Activated naive CD8-positive, alpha-beta T cell (primary cell): Measurements from ENCODE around the gene CAMK2G.
"Not testable (repeated sequence)": the region's sequence is repeated elsewhere in the genome, so short reads cannot be mapped to it uniquely, and the experiment has no call there.

ENCODE experiments used
- H3K27ac Mint-ChIP-seq: one replicate; pipeline ENCODE4 v1.8.0; 2021; ENCODE audit warnings: mixed read lengths
- H3K27me3 Mint-ChIP-seq: one replicate; pipeline ENCODE4 v1.8.0; 2021; ENCODE audit warnings: mixed read lengths
- H3K36me3 Mint-ChIP-seq: one replicate; pipeline ENCODE4 v1.8.0; 2021; ENCODE audit warnings: mixed read lengths
- H3K4me1 Mint-ChIP-seq: one replicate; pipeline ENCODE4 v1.8.0; 2021; ENCODE audit warnings: low read depth, mixed read lengths
- H3K4me3 Mint-ChIP-seq: one replicate; pipeline ENCODE4 v1.8.0; 2021; ENCODE audit warnings: mild to moderate bottlenecking, mixed read lengths
- H3K9me3 Mint-ChIP-seq: one replicate; pipeline ENCODE4 v1.8.0; 2021; ENCODE audit warnings: low read depth, mixed read lengths

Gene CAMK2G

DNA sequence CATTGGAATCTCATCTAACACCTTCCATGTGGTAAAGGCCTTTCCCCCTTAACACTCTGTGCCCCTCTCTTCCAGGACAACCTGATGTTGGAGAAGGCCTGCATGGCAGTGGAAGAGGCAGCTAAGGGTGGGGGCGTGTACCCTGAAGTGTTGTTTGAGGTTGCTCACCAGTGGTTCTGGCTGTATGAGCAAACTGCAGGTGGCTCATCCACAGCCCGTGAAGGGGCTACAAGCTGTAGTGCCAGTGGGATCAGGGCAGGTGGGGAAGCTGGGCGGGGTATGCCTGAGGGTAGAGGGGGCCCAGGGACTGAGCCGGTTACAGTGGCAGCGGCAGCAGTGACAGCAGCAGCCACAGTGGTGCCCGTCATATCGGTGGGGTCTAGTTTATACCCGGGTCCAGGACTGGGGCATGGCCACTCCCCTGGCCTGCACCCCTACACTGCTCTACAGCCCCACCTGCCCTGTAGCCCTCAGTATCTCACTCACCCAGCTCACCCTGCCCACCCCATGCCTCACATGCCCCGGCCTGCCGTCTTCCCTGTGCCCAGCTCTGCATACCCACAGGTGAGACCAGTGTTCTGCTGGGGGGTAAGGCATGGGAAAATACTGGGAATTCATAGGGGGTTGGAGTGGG lies 75.3 kb downstream of the CAMK2G start:
- H3K4me3 Mint-ChIP-seq = no peak overlapping the region
- H3K4me1 Mint-ChIP-seq = peaks cover 6% of the 10 kb centered on the region
- H3K27ac Mint-ChIP-seq = no peak overlapping the region
- H3K36me3 Mint-ChIP-seq = peaks cover 2% of the 10 kb centered on the region
- H3K9me3 Mint-ChIP-seq = no peaks in the 10 kb centered on the region
- no peaks in the 10 kb centered on the region for H3K27me3 Mint-ChIP-seq

- peaks cover 4% of the 10 kb centered on the region for H3K4me1 Mint-ChIP-seq
- peaks cover 1% of the 10 kb centered on the region for H3K36me3 Mint-ChIP-seq
- no peak overlapping the region for H3K4me3 Mint-ChIP-seq
- no peaks in the 10 kb centered on the region for H3K9me3 Mint-ChIP-seq
- no peaks in the 10 kb centered on the region for H3K27me3 Mint-ChIP-seq
- no peak overlapping the region for H3K27ac Mint-ChIP-seq
Measured at GRCh38 chr10:73798087-73798486, 76.3 kb downstream of the CAMK2G start.

DNA sequence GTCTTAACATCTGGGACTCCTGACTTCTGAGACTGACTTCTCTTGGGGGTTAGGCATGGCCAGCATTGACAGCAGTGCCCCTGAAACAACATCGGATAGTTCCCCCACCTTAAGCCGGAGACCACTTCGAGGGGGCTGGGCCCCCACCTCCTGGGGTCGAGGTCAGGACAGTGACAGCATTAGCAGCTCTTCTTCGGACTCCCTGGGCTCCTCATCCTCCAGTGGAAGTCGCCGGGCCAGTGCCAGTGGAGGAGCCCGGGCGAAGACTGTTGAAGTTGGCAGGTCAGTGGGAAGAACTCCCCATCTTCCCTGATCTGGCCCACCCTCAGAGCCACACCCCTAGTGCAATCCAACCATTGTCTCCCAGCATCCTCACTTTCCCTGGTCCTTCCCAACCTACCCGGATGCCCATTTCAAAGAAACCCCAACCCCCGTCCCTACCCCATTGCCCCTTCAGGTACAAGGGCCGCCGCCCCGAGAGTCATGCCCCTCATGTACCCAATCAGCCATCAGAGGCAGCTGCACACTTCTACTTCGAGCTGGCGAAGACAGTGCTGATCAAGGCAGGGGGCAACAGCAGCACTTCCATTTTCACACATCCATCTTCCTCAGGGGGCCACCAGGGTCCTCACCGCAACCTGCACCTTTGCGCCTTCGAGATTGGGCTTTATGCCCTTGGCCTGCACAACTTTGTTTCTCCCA lies 76.9 kb downstream of the CAMK2G start:
- no peak overlapping the region for H3K4me3 Mint-ChIP-seq

DNA sequence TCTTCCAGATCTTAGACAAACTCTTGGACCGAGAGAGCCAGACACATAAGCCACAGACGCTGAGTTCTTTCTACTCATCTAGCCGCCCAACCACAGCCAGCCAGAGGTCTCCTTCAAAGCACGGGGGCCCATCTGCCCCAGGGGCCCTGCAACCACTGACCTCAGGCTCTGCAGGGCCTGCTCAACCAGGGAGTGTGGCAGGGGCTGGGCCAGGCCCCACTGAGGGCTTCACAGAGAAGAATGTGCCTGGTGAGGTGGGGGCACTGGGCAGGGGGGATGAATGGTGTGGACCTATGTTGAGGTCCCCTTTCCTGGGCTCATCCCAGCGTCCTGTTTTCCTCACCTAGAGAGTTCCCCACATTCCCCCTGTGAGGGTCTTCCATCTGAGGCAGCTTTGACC lies 77.6 kb downstream of the CAMK2G start:
- peaks cover 4% of the 10 kb centered on the region for H3K36me3 Mint-ChIP-seq
- H3K4me1 Mint-ChIP-seq = peaks cover 4% of the 10 kb centered on the region
- no peak overlapping the region for H3K27ac Mint-ChIP-seq
- no peaks in the 10 kb centered on the region for H3K27me3 Mint-ChIP-seq
- H3K9me3 Mint-ChIP-seq = no peaks in the 10 kb centered on the region
- H3K4me3 Mint-ChIP-seq = no peak overlapping the region

More for the DNA sequence above, 76.9 kb downstream of the CAMK2G start:
- Mint-ChIP-seq H3K27me3 (no peaks in the 10 kb centered on the region), H3K9me3 (no peaks in the 10 kb centered on the region), H3K27ac (no peak overlapping the region), H3K4me1 (peaks cover 4% of the 10 kb centered on the region), H3K36me3 (peaks cover 4% of the 10 kb centered on the region)

GRCh38 chr10:73796035-73796434 lies 78.3 kb downstream of the CAMK2G start:
- not testable (repeated sequence) for H3K4me3 Mint-ChIP-seq, H3K27me3 Mint-ChIP-seq, H3K9me3 Mint-ChIP-seq, H3K27ac Mint-ChIP-seq, H3K36me3 Mint-ChIP-seq, H3K4me1 Mint-ChIP-seq

- not testable (repeated sequence) for H3K36me3 Mint-ChIP-seq, H3K4me1 Mint-ChIP-seq, H3K9me3 Mint-ChIP-seq, H3K27ac Mint-ChIP-seq, H3K4me3 Mint-ChIP-seq, H3K27me3 Mint-ChIP-seq
Measured at GRCh38 chr10:73795491-73795890, 78.9 kb downstream of the CAMK2G start.

GRCh38 chr10:73793456-73793855 lies 80.9 kb downstream of the CAMK2G start:
- peaks cover 4% of the 10 kb centered on the region for H3K36me3 Mint-ChIP-seq
- peaks cover 3% of the 10 kb centered on the region for H3K4me1 Mint-ChIP-seq
- no peaks in the 10 kb centered on the region for H3K27me3 Mint-ChIP-seq
- H3K4me3 Mint-ChIP-seq = no peak overlapping the region
- peak overlapping the region; percentile 50 for H3K27ac Mint-ChIP-seq
- no peaks in the 10 kb centered on the region for H3K9me3 Mint-ChIP-seq

DNA sequence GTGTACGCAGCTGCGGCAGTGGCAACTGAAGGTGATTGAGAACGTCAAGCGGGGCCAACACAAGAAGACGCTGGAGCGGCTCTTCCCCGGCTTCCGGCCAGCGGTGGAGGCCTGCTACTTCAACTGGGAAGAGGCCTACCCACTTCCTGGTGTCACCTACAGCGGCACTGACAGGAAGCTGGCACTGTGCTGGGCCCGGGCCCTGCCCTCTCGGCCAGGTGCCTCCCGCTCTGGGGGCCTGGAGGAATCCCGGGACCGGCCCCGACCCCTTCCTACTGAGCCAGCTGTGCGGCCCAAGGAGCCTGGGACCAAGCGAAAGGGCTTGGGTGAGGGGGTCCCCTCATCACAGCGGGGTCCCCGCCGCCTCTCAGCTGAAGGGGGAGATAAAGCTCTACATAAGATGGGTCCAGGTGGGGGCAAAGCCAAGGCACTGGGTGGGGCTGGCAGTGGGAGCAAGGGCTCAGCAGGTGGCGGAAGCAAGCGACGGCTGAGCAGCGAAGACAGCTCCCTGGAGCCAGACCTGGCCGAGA lies 82.4 kb downstream of the CAMK2G start:
- no peaks in the 10 kb centered on the region for H3K27me3 Mint-ChIP-seq
- H3K4me1 Mint-ChIP-seq = peaks cover 10% of the 10 kb centered on the region
- H3K9me3 Mint-ChIP-seq = no peaks in the 10 kb centered on the region
- peaks cover 4% of the 10 kb centered on the region for H3K36me3 Mint-ChIP-seq
- H3K27ac Mint-ChIP-seq = no peak overlapping the region
- no peak overlapping the region for H3K4me3 Mint-ChIP-seq

DNA sequence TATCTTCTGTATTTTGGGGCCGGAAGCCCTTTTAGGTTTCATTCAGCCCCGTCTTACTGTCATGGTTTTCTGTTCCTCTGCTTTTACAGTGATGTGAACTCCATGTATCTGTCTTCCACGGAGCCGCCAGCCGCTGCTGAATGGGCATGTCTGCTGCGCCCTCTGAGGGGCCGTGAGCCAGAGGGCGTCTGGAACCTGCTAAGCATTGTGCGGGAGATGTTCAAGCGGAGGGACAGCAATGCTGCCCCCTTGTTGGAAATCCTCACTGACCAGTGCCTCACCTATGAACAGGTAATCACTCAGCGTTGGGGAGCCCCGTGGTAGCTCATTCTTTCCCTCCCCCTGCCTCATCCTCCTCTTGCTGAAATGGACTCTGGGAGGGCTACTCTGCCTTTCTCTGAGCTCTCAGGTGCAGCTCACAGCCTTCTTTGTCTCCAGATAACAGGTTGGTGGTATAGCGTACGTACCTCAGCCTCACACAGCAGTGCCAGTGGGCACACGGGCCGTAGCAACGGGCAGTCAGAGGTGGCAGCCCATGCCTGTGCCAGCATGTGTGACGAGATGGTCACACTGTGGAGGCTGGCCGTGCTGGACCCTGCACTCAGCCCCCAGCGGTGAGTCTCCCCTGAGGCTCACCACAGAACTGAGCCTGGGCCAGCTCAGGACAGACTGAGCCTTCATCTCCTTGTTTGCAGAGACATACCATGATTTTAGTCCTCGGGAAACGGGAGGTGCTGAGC lies 83.3 kb downstream of the CAMK2G start:
- Mint-ChIP-seq H3K27me3 (no peaks in the 10 kb centered on the region), H3K9me3 (no peaks in the 10 kb centered on the region), H3K27ac (no peak overlapping the region), H3K36me3 (peaks cover 4% of the 10 kb centered on the region), H3K4me3 (no peak overlapping the region), H3K4me1 (peaks cover 17% of the 10 kb centered on the region)

DNA sequence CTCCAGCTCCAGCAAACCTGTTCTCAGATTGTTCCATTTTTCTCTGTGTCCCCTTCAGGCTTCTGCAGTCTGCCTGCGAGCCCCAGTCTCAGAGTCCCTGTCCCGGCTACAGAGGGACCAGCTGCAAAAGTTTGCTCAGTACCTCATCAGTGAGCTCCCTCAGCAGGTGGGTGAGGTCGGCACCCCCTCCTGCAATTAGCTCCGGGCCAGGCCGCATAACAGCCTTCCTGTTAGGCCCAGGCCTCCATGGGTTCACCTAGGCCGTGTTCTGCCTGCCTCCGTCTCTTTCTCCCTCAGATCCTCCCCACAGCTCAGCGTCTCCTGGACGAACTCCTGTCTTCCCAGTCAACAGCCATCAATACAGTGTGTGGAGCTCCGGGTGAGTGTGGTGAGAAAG lies 84.7 kb downstream of the CAMK2G start:
- no peaks in the 10 kb centered on the region for H3K27me3 Mint-ChIP-seq
- H3K36me3 Mint-ChIP-seq = peaks cover 4% of the 10 kb centered on the region
- no peak overlapping the region for H3K4me3 Mint-ChIP-seq
- H3K27ac Mint-ChIP-seq = no peak overlapping the region
- peaks cover 24% of the 10 kb centered on the region for H3K4me1 Mint-ChIP-seq
- no peaks in the 10 kb centered on the region for H3K9me3 Mint-ChIP-seq

- Mint-ChIP-seq H3K4me3 (no peak overlapping the region), H3K4me1 (peaks cover 26% of the 10 kb centered on the region), H3K27ac (no peak overlapping the region), H3K9me3 (no peaks in the 10 kb centered on the region), H3K27me3 (no peaks in the 10 kb centered on the region), H3K36me3 (peaks cover 4% of the 10 kb centered on the region)
Measured at GRCh38 chr10:73788864-73789658, 85.3 kb downstream of the CAMK2G start.

DNA sequence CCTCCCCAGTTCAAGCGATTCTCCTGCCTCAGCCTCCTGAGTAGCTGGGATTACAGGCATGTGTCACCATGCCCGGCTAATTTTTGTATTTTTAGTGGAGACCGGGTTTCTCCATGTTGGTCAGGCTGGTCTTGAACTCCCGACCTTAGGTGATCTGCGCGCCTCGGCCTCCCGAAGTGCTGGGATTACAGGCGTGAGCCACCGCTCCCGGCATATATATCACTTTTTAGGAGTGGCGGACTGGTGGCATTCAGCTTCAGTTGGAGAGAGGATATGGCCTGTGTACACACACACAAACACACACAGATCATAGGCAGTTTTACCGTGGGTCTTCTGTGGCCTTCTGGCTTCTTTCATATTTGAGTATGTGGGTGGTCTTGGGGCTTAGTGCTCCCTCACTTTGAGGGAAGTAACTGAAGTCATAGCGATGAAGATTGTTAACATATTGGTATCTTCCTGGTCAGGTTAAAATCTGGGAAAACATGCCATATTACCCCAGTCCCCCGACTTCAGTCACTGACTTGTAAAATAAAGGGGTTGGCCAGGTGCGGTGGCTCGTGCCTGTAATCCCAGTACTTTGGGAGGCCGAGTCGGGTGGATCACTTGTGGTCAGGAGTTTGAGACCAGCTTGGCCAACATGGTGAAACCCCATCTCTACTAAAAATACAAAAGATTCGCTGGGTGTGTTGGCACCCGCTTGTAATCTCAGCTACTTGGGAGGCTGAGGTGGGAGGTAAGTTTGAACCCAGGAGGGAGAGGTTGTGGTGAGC lies 87.1 kb downstream of the CAMK2G start:
- peak overlapping the region; percentile 47 for H3K27ac Mint-ChIP-seq
- H3K27me3 Mint-ChIP-seq, H3K9me3 Mint-ChIP-seq, H3K36me3 Mint-ChIP-seq: not testable (repeated sequence)
- H3K4me3 Mint-ChIP-seq = peak overlapping the region; percentile 61
- peaks cover 39% of the 10 kb centered on the region for H3K4me1 Mint-ChIP-seq

- Mint-ChIP-seq H3K27ac (peak overlapping the region; percentile 95), H3K4me3 (peak overlapping the region; percentile 93), H3K36me3 (peaks cover 2% of the 10 kb centered on the region), H3K27me3 (no peaks in the 10 kb centered on the region), H3K4me1 (peaks cover 43% of the 10 kb centered on the region), H3K9me3 (no peaks in the 10 kb centered on the region)
Measured at GRCh38 chr10:73786512-73786885, 87.9 kb downstream of the CAMK2G start.
